HG02938 (cell line): Measurements from ENCODE around the gene POP4.

Experiments
- ATAC-seq: cut with Tn5 transposase; IDR thresholded peaks from one replicate; pipeline ENCODE4 v1.9.1; 2021; ENCODE audit warnings: mild to moderate bottlenecking, moderate library complexity; ENCODE audit not compliant: unreplicated experiment

Gene POP4

GRCh38 chr19:29660835-29661234 lies 54.8 kb downstream of the POP4 start:
- no peak for ATAC-seq

GRCh38 chr19:29662278-29662603 lies 56.2 kb downstream of the POP4 start:
- no peak for ATAC-seq

- ATAC-seq: no peak
These were observed 56.7 kb downstream of the POP4 start for GRCh38 chr19:29662604-29663404.

GRCh38 chr19:29663861-29664752 lies 58.0 kb downstream of the POP4 start:
- ATAC-seq: no peak

GRCh38 chr19:29664753-29665214 lies 58.7 kb downstream of the POP4 start:
- ATAC-seq: peak; percentile 27

- ATAC-seq: peak; percentile 69
These were observed 59.2 kb downstream of the POP4 start, which contains the start of gene PLEKHF1 for GRCh38 chr19:29665215-29665825. TSS of gene PLEKHF1 (plus strand) at chr19:29665461. CDS start at chr19:29673840, 8,379 bp downstream.

GRCh38 chr19:29665826-29666577 lies 59.9 kb downstream of the POP4 start:
- ATAC-seq: peak; percentile 19
